Activated CD8-positive, alpha-beta T cell treated with anti-CD3 and anti-CD28 coated beads for 36 hours (primary cell): Measurements from ENCODE around the gene OFD1. TPM values are rescaled to one million over a fixed set of nuclear protein-coding genes. Genes with fewer than 3 reads are reported as not detected.

Source experiments
- ATAC-seq: fragments of 200-7000 bp; cut with Tn5 transposase; one replicate; pipeline ENCODE4 v1.10.0; 2021; ENCODE audit warnings: mild to moderate bottlenecking, moderate library complexity
- CTCF ChIA-PET: fragments of 350-600 bp; sonication (Branson Sonifier 250); formaldehyde crosslinking; loops from one replicate; lab custom pipeline; 2021; ENCODE audit warnings: antibody characterized with exemption; lab: Charles Lee
- POLR2A ChIA-PET: fragments of 350-600 bp; sonication (Branson Sonifier 250); formaldehyde crosslinking; loops from one replicate; lab custom pipeline; 2021; ENCODE audit warnings: antibody characterized with exemption; lab: Charles Lee
- DNase-seq: peaks from one replicate; pipeline ENCODE4 v3.0.0-alpha.2; 2020
- H3K27ac Mint-ChIP-seq: one replicate; pipeline ENCODE4 v1.8.0; 2021; ENCODE audit warnings: mild to moderate bottlenecking, mixed read lengths
- H3K27me3 Mint-ChIP-seq: one replicate; pipeline ENCODE4 v1.8.0; 2021; ENCODE audit warnings: mixed read lengths
- H3K36me3 Mint-ChIP-seq: one replicate; pipeline ENCODE4 v1.8.0; 2021; ENCODE audit warnings: low read depth, mixed read lengths
- H3K4me1 Mint-ChIP-seq: one replicate; pipeline ENCODE4 v1.8.0; 2021; ENCODE audit warnings: low read depth, mixed read lengths
- H3K4me3 Mint-ChIP-seq: one replicate; pipeline ENCODE4 v1.8.0; 2021; ENCODE audit warnings: mild to moderate bottlenecking, moderate library complexity, mixed read lengths
- H3K9me3 Mint-ChIP-seq: one replicate; pipeline ENCODE4 v1.8.0; 2021; ENCODE audit warnings: mixed read lengths
- intact Hi-C: fragments of 100-400 bp; cut with micrococcal nuclease; formaldehyde crosslinking; loops from one replicate; pipeline ENCODE4 v1.10.0; 2022
- total RNA-seq, 2 experiments: library from RNA; stranded (reverse); gene quantifications; one replicate each; pipeline ENCODE4 v1.2.3, GENCODE V29; 2021
- TF ChIP-seq, protein P1 (sequence below): fragments of 200-600 bp; IDR thresholded peaks from one replicate; pipeline ENCODE4 v1.8.0; 2022; ENCODE audit warnings: antibody characterized with exemption, mild to moderate bottlenecking

Gene OFD1
- total RNA-seq, 2 experiments from 2014 or later = 32.4 to 34.5 TPM

DNA sequence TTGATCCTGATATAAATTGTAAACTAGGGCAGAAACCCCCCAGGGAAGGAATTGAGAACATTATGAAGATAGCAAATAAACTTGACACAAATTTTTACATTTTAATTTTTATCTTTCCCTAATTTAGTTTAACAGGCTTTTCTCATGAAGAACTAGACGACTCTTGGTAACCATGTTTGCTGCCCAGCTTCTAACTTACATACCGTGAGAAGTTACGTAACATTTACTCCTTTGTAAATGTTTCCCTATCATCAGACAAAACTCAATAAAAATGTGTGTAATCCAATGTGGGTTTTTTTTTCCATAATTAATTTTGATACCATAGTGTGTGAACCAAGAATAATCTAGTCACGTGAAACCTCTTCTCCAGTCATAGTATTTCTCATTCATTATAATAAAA lies 34.4 kb downstream of the OFD1 start:
- ATAC-seq (no peak), DNase-seq (no peak)
- TF ChIP-seq, protein P1, sequence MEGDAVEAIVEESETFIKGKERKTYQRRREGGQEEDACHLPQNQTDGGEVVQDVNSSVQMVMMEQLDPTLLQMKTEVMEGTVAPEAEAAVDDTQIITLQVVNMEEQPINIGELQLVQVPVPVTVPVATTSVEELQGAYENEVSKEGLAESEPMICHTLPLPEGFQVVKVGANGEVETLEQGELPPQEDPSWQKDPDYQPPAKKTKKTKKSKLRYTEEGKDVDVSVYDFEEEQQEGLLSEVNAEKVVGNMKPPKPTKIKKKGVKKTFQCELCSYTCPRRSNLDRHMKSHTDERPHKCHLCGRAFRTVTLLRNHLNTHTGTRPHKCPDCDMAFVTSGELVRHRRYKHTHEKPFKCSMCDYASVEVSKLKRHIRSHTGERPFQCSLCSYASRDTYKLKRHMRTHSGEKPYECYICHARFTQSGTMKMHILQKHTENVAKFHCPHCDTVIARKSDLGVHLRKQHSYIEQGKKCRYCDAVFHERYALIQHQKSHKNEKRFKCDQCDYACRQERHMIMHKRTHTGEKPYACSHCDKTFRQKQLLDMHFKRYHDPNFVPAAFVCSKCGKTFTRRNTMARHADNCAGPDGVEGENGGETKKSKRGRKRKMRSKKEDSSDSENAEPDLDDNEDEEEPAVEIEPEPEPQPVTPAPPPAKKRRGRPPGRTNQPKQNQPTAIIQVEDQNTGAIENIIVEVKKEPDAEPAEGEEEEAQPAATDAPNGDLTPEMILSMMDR = no peak
- no peak overlapping the region for H3K4me3 Mint-ChIP-seq
- H3K27me3 Mint-ChIP-seq = no peaks in the 10 kb centered on the region
- CTCF ChIA-PET = no interaction called here
- peaks cover 19% of the 10 kb centered on the region for H3K36me3 Mint-ChIP-seq
- H3K4me1 Mint-ChIP-seq = no peaks in the 10 kb centered on the region
- intact Hi-C loops = no loop called here
- H3K27ac Mint-ChIP-seq = no peak overlapping the region
- POLR2A ChIA-PET = no interaction called here
- H3K9me3 Mint-ChIP-seq = no peaks in the 10 kb centered on the region

DNA sequence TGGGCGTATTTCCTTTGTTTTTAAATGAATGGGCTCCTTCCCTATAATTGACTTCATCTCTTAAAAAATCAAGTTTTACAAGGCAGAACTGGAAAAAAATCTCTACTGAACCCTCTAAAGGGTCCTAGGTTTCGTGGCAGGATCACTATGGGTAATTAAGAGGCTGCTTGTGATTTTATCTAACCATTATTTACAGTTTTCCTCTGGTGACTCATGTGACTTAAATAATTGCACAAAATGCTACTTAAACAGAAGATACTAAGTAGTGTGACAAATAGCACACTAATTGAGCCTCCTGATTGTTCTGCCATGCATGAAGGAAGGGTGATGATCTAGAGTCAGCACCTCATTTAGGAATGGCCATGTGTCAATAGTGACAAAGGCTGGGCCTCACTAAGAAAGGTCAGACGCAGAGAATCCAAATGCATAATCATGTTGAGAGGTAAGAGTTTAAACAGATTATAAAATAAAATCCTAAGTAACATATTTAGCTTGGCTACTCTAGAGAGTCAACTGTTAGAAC lies 35.5 kb downstream of the OFD1 start:
- POLR2A ChIA-PET = no interaction called here
- TF ChIP-seq, protein P1 = no peak
- intact Hi-C loops = no loop called here
- Mint-ChIP-seq H3K27ac (no peak overlapping the region), H3K27me3 (no peaks in the 10 kb centered on the region), H3K4me1 (no peaks in the 10 kb centered on the region), H3K9me3 (no peaks in the 10 kb centered on the region), H3K4me3 (no peak overlapping the region), H3K36me3 (peaks cover 22% of the 10 kb centered on the region)
- DNase-seq (no peak), ATAC-seq (no peak)
- CTCF ChIA-PET = no interaction called here

DNA sequence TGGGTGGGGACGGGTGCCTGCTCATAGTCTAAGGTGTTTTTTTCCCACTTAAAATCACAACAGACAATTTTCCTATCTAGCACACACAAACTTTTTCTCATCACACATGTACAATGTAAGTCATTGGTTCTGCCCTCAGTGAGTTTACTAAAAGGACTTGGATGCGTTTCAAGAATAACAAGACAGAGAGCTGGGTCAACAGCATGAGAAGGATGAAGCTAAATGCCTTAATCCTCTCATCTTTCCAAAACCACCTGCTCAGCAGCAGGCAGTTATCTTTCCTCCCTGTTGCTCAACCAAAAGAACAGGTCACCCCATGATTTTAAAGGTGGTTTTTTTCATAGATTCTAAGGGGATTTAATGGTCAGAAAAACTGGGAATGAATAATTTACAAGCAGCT lies 40.1 kb downstream of the OFD1 start:
- intact Hi-C loops = no loop called here
- DNase-seq (no peak), ATAC-seq (no peak)
- Mint-ChIP-seq H3K4me1 (peaks cover 9% of the 10 kb centered on the region), H3K27me3 (no peaks in the 10 kb centered on the region), H3K4me3 (no peak overlapping the region), H3K9me3 (no peaks in the 10 kb centered on the region), H3K36me3 (peaks cover 14% of the 10 kb centered on the region), H3K27ac (no peak overlapping the region)
- CTCF ChIA-PET = interaction anchor here (1.6 kb wide), 1 partner anchor 20 kb away, joined by 4 read pairs; no protein-coding TSS in a partner anchor
- POLR2A ChIA-PET = no interaction called here
- TF ChIP-seq, protein P1 = no peak

GRCh38 chrX:13775837-13776236 lies 41.3 kb downstream of the OFD1 start:
- Mint-ChIP-seq H3K27me3 (no peaks in the 10 kb centered on the region), H3K36me3 (peaks cover 7% of the 10 kb centered on the region), H3K4me1 (peaks cover 9% of the 10 kb centered on the region), H3K4me3 (no peak overlapping the region), H3K9me3 (no peaks in the 10 kb centered on the region), H3K27ac (no peak overlapping the region)
- no peak for DNase-seq
- no peak for ATAC-seq
- TF ChIP-seq, protein P1 = no peak
- POLR2A ChIA-PET = interaction anchor here (1.2 kb wide), 1 partner anchor 9 kb away, joined by 3 read pairs; no protein-coding TSS in a partner anchor
- CTCF ChIA-PET = interaction anchor here (1.6 kb wide), 1 partner anchor 18 kb away, joined by 4 read pairs; no protein-coding TSS in a partner anchor
- intact Hi-C loops = no loop called here

GRCh38 chrX:13776387-13776786 lies 41.8 kb downstream of the OFD1 start:
- Mint-ChIP-seq H3K27ac (no peak overlapping the region), H3K27me3 (no peaks in the 10 kb centered on the region), H3K4me3 (no peak overlapping the region), H3K36me3 (peaks cover 7% of the 10 kb centered on the region), H3K9me3 (no peaks in the 10 kb centered on the region), H3K4me1 (peaks cover 9% of the 10 kb centered on the region)
- ChIA-PET CTCF (interaction anchor here (1.6 kb wide), 1 partner anchor 18 kb away, joined by 4 read pairs; no protein-coding TSS in a partner anchor), POLR2A (interaction anchor here (1.2 kb wide), 1 partner anchor 9 kb away, joined by 3 read pairs; no protein-coding TSS in a partner anchor)
- ATAC-seq (no peak), DNase-seq (no peak)
- TF ChIP-seq, protein P1 = no peak
- intact Hi-C loops = no loop called here
